Cortex of kidney (tissue), 1 donor: ENCODE measurements around the gene NLRP11.
"Not testable (repeated sequence)": the region's sequence is repeated elsewhere in the genome, so short reads cannot be mapped to it uniquely, and the experiment has no call there.

Source experiments
- DNase-seq: peaks from one replicate; lab custom pipeline; 2025; lab: John Stamatoyannopoulos, UW

The NLRP11 gene

GRCh38 chr19:55777528-55777927 is 54.3 kb downstream of the NLRP11 start:
- DNase-seq = no peak

DNA sequence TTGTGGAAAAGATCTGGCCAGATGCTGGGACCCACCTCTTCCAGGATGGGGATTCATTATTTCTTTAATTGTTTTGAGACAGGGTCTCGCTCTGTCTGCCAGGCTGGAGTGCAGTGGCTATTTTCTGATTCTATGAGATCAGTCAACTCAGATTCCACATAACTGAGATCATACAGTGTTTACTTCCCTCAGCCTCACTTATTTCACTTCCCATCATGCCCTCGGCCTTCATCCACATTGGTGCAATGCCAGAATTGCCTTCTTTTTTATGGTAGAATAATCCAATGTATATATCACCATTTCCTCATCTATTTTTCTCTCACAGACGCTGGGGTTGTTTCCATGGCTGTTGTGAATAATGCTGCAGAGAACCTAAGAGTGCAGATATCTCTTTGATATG is 62.2 kb downstream of the NLRP11 start:
- not testable (repeated sequence) for DNase-seq

DNA sequence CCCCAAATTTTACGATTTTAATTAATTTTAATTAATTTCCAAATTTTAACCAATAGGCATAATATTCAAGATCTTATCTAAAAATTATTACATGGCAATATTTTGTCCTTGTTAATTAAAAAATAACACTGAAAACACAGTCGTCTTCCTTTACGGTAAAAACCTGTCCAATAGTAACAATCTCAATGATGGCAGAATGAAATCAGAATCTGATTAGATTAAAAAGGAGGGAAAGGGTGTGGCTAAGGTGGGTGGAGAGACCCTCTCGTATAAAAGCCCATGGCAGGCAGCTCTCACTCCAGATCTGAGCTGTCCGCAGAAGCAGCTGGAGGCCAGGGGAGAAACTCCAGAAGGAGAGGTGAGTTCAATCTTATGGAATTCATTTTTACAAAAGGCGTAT is 63.0 kb downstream of the NLRP11 start, which contains the start of gene RFPL4AL1:
TSS of gene RFPL4AL1 (plus strand) at position 301 of the 400 bp plus-strand sequence. CDS start 2,687 bp downstream, outside the sequence.
- DNase-seq = not testable (repeated sequence)

DNA sequence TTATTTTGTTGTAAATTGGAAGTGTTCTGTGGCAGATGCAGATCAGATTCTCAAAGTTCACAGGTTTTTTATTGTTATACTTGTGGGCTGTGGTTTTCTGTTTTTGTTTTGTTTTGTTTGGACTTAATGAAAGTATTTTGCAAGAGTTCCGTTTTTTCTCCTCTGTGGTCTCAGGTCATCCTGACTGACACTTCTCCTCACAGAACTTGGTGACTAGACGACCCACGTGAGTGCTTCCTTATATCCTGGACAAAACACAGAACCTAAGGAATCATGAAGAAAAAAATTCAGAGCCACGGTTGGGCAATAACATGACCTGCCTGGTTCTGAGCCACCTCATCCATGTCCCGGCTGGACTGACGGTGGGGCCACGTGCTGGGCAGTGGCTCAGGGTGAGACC is 65.3 kb downstream of the NLRP11 start:
- no peak for DNase-seq

- DNase-seq = not testable (repeated sequence)
Measured at GRCh38 chr19:55758797-55759196, 73.0 kb downstream of the NLRP11 start, which contains the start of gene RFPL4A. TSS of gene RFPL4A (plus strand) at chr19:55759097. CDS start at chr19:55761801, 2,704 bp downstream.

DNA sequence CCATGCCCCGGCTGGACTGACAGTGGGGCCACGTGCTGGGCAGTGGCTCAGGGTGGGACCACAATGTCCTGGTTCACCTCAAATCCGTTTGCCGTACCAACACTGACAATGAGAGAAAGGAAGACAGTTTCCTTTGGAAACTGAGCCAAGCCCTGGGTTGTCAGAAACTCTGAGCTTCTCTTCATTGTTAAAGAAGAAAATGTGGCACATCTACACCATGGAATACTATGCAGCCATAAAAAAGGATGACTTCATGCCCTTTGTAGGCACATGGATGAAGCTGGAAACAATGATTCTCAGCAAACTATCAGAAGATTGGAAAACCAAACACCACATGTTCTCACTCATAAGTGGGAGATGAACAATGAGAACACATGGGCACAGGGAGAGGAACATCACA is 75.0 kb downstream of the NLRP11 start:
- not testable (repeated sequence) for DNase-seq

- DNase-seq = no peak
Measured at GRCh38 chr19:55753401-55753800, 78.4 kb downstream of the NLRP11 start.

DNA sequence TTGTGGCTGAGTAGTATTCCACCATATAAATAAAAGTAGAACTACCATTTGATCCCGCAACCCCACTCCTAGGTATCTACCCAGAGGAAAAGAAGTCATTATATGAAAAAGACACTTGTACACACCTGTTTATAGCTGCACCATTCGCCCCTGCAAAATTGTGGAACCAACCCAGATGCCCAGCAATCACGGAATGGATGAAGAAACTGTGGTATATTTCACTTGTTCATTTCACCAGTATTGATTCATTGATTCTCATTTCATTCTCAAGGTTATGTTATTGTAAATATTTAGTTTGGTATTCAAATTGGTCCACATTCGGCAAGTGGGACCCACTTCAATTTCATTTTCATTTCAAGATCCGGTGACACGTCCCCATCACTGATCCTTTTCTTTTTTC is 81.1 kb downstream of the NLRP11 start:
- no peak for DNase-seq

- no peak for DNase-seq
Measured at GRCh38 chr19:55738302-55738701, 93.5 kb downstream of the NLRP11 start, which contains the start of gene NLRP9. TSS of gene NLRP9 (minus strand) at chr19:55738402. CDS start at chr19:55738374, 28 bp downstream.
